ENCODE data around the gene ZC3H8.

The ZC3H8 gene

DNA sequence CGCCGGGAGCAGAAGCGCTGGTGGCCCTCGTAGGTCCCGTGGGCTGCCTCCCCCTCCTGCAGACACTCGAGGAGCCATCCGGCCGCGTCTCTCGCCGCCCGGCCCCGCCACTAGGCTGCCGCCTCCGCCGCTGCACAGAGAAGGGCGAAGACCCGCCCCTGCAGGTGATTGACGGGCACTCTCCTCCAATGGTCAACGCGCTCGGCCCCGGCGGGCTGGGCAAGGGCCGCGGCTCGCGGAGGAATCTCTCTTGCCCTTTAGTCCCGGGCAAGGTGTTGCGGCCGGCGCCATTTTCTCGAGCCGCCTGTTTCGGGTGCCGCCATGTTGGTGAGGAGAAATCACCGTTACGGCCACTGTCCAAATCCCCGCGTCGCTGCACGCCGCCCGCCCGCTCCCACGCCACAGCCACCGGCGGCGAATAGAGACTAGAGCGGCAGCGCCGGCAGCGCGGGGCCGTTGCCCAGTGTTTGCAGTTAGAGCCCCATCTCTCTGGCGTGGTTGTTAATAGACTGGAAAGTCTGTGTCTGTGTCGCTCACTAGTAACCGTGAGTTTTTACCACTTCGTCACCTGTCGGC is 20.6 kb upstream of the ZC3H8 start, which contains the start of gene ZC3H6:
TSS of gene ZC3H6 (plus strand) at position 287 of the 576 bp plus-strand sequence. CDS start 398 bp downstream, outside the sequence.
- Histone ChIP-seq H3K79me2 (ENCODE audit: insufficient read depth, low read length) (no peaks in the 10 kb centered on the region), H4K20me1 (ENCODE audit: insufficient read depth, low read length) (no peaks in the 10 kb centered on the region), H3K9me3 (ENCODE audit: low read length) (no peaks in the 10 kb centered on the region), H3K4me3 (ENCODE audit: low read depth, low read length, poor library complexity, severe bottlenecking) (peak within 1 kb of the TSS; percentile 93), H3K27me3 (ENCODE audit: insufficient read depth, low read length) (no peaks in the 10 kb centered on the region), H3K9ac (ENCODE audit: low read length) (peak within 1 kb of the TSS; percentile 100), H3F3A (ENCODE audit: insufficient read depth, low read length) (peaks cover 4% of the 10 kb centered on the region; the same call in 1 of the 2 replicates), H3K9me2 (ENCODE audit: low read depth, low read length) (no peaks in the 10 kb centered on the region), H3K4me2 (ENCODE audit: low read length) (peak within 1 kb of the TSS; percentile 95), H3K36me3 (ENCODE audit: insufficient read depth, low read length) (no peaks in the 10 kb centered on the region), H2AFZ (ENCODE audit: low read length) (0 out of 2 replicates have a peak within 1 kb of the TSS, but pooled peaks have one; percentile 12), H3K27ac (ENCODE audit: low read depth, low read length, poor library complexity, severe bottlenecking) (peak within 1 kb of the TSS; percentile 95), H3K4me1 (ENCODE audit: insufficient read depth, low read length, severe bottlenecking) (peaks cover 30% of the 10 kb centered on the region)
- TF ChIP-seq EZH2 (IDR thresholded peaks at IDR 0.05; ENCODE audit: borderline replicate concordance, low read length) = no peak
- TF ChIP-seq, protein P1, sequence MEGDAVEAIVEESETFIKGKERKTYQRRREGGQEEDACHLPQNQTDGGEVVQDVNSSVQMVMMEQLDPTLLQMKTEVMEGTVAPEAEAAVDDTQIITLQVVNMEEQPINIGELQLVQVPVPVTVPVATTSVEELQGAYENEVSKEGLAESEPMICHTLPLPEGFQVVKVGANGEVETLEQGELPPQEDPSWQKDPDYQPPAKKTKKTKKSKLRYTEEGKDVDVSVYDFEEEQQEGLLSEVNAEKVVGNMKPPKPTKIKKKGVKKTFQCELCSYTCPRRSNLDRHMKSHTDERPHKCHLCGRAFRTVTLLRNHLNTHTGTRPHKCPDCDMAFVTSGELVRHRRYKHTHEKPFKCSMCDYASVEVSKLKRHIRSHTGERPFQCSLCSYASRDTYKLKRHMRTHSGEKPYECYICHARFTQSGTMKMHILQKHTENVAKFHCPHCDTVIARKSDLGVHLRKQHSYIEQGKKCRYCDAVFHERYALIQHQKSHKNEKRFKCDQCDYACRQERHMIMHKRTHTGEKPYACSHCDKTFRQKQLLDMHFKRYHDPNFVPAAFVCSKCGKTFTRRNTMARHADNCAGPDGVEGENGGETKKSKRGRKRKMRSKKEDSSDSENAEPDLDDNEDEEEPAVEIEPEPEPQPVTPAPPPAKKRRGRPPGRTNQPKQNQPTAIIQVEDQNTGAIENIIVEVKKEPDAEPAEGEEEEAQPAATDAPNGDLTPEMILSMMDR (IDR thresholded peaks at IDR 0.05; ENCODE audit: low read length) = no peak

DNA sequence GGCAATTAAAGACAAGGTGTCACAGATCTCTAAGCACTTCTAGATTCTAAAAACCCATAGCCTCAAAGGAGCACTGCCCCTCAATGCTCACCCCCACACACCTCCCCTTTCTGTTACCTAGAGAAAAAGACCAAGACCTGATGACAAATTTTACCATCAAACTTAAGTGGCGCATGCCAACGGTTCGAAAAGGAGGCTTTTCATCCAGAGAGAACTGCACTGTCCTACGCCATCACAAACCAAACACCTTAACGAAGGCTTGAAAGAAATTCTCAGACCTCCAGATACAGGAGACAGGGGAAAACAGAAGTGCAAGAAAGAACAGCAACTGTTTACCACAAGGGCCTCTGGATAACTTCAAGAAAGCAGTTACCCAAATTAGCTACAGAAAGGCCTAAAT is 18.5 kb upstream of the ZC3H8 start:
- TF ChIP-seq, protein P1 (IDR thresholded peaks at IDR 0.05; ENCODE audit: low read length) = no peak
- no peak for TF ChIP-seq EZH2 (IDR thresholded peaks at IDR 0.05; ENCODE audit: borderline replicate concordance, low read length)
- H3K27me3 ChIP-seq (ENCODE audit: insufficient read depth, low read length) = no peaks in the 10 kb centered on the region
- peaks cover 5% of the 10 kb centered on the region for H3K9me3 ChIP-seq (ENCODE audit: low read length)
- peaks cover 30% of the 10 kb centered on the region for H3K4me1 ChIP-seq (ENCODE audit: insufficient read depth, low read length, severe bottlenecking)
- no peak overlapping the region for H3K4me3 ChIP-seq (ENCODE audit: low read depth, low read length, poor library complexity, severe bottlenecking)
- H3K36me3 ChIP-seq (ENCODE audit: insufficient read depth, low read length) = no peaks in the 10 kb centered on the region
- no peak overlapping the region for H2AFZ ChIP-seq (ENCODE audit: low read length)
- no peaks in the 10 kb centered on the region for H3K9me2 ChIP-seq (ENCODE audit: low read depth, low read length)
- peak overlapping the region; percentile 94 for H3K27ac ChIP-seq (ENCODE audit: low read depth, low read length, poor library complexity, severe bottlenecking)
- peaks cover 4% of the 10 kb centered on the region; the same call in 1 of the 2 replicates for H3F3A ChIP-seq (ENCODE audit: insufficient read depth, low read length)
- peak overlapping the region; percentile 81 for H3K4me2 ChIP-seq (ENCODE audit: low read length)
- H4K20me1 ChIP-seq (ENCODE audit: insufficient read depth, low read length) = no peaks in the 10 kb centered on the region
- H3K79me2 ChIP-seq (ENCODE audit: insufficient read depth, low read length) = no peaks in the 10 kb centered on the region
- H3K9ac ChIP-seq (ENCODE audit: low read length) = no peak overlapping the region

DNA sequence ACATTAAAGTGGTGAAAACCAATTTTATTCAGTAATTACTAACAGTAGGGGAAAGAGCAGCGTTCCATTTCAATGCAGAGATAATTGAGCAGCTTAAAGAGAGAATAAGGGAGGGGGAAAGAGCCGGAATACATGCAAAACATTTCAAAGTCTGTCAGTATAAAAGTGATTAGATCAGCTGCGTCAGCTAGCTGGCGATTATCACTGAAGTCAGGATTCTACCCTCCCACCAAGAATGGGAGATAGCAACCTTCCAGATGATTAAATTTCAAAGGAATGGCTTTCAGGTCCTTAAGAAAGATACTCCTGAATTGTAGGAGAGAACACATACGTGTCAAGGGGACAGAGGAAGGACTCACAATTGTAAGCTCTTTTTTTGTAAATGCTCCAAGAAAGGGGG is 17.8 kb upstream of the ZC3H8 start:
- Histone ChIP-seq H3K79me2 (ENCODE audit: insufficient read depth, low read length) (no peaks in the 10 kb centered on the region), H3K36me3 (ENCODE audit: insufficient read depth, low read length) (no peaks in the 10 kb centered on the region; the same call in 1 of the 2 replicates), H3K9me3 (ENCODE audit: low read length) (peaks cover 10% of the 10 kb centered on the region), H3K27me3 (ENCODE audit: insufficient read depth, low read length) (no peaks in the 10 kb centered on the region), H3K4me1 (ENCODE audit: insufficient read depth, low read length, severe bottlenecking) (peaks cover 30% of the 10 kb centered on the region), H4K20me1 (ENCODE audit: insufficient read depth, low read length) (no peaks in the 10 kb centered on the region), H3K27ac (ENCODE audit: low read depth, low read length, poor library complexity, severe bottlenecking) (peak overlapping the region; percentile 94), H3K4me2 (ENCODE audit: low read length) (no peak overlapping the region), H3F3A (ENCODE audit: insufficient read depth, low read length) (peaks cover 4% of the 10 kb centered on the region; the same call in 1 of the 2 replicates), H2AFZ (ENCODE audit: low read length) (no peak overlapping the region), H3K9me2 (ENCODE audit: low read depth, low read length) (no peaks in the 10 kb centered on the region), H3K4me3 (ENCODE audit: low read depth, low read length, poor library complexity, severe bottlenecking) (no peak overlapping the region), H3K9ac (ENCODE audit: low read length) (no peak overlapping the region)
- TF ChIP-seq EZH2 (IDR thresholded peaks at IDR 0.05; ENCODE audit: borderline replicate concordance, low read length) = no peak
- TF ChIP-seq, protein P1 (IDR thresholded peaks at IDR 0.05; ENCODE audit: low read length) = no peak
